Natural killer cell treated with Interleukin-12 subunit alpha and Interleukin-12 subunit beta and Interleukin-15 and Interleukin-18, amount 100 ng/mL, for 72 hours (primary cell): Measurements from ENCODE around the gene WDFY1. TPM values are rescaled to one million over a fixed set of nuclear protein-coding genes. Genes with fewer than 3 reads are reported as not detected.

ENCODE experiments used
- ATAC-seq, 2 donors: fragments of 150-1000 bp; cut with Tn5 transposase in 1 of 2; sonication (Bioruptor Pico), chemical (Tn5 transposase) in 1 of 2; 2 replicates each; pipeline ENCODE4 v1.10.0; 2021
- DNase-seq: peaks from one replicate; pipeline ENCODE4 v3.0.0; 2022; ENCODE audit warnings: low spot score
- H3K27ac Mint-ChIP-seq, 2 donors: 1 replicate in 1 of 2; 2 replicates in 1 of 2; pipeline ENCODE4 v1.8.0; 2022; ENCODE audit warnings: mixed read lengths in 2 of 2, mild to moderate bottlenecking in 1 of 2, moderate library complexity in 1 of 2
- H3K27me3 Mint-ChIP-seq, 2 donors: 1 replicate in 1 of 2; 2 replicates in 1 of 2; pipeline ENCODE4 v1.8.0; 2022; ENCODE audit warnings: mixed read lengths in 2 of 2
- H3K36me3 Mint-ChIP-seq: one replicate; pipeline ENCODE4 v1.8.0; 2022; ENCODE audit warnings: mixed read lengths
- H3K4me1 Mint-ChIP-seq, 2 donors: 1 replicate in 1 of 2; 2 replicates in 1 of 2; pipeline ENCODE4 v1.8.0; 2022; ENCODE audit warnings: low read depth in 2 of 2, mixed read lengths in 2 of 2, mild to moderate bottlenecking in 1 of 2
- H3K4me3 Mint-ChIP-seq: one replicate; pipeline ENCODE4 v1.8.0; 2022; ENCODE audit warnings: mixed read lengths
- H3K9me3 Mint-ChIP-seq: 2 replicates; pipeline ENCODE4 v1.8.0; 2022; ENCODE audit warnings: mixed read lengths
- total RNA-seq, 2 donors: library from RNA; stranded (reverse); gene quantifications; one replicate each; pipeline ENCODE4 v1.2.3, GENCODE V29; 2022

WDFY1 gene
- total RNA-seq, 2 donors from 2014 or later, result 12.0 to 20.3 TPM

GRCh38 chr2:223932816-223933800 lies 12.0 kb downstream of the WDFY1 start:
- Mint-ChIP-seq H3K4me1 (peaks cover 36 to 61% of the 10 kb centered on the region in 2 donors), H3K9me3 (no peaks in the 10 kb centered on the region), H3K36me3 (no peaks in the 10 kb centered on the region), H3K4me3 (no peak overlapping the region), H3K27ac (no peak overlapping the region), H3K27me3 (no peaks in the 10 kb centered on the region)
- ATAC-seq (no peak), DNase-seq (no peak)

GRCh38 chr2:223930103-223930976 lies 14.8 kb downstream of the WDFY1 start:
- H3K27me3 Mint-ChIP-seq, result no peaks in the 10 kb centered on the region
- no peaks in the 10 kb centered on the region for H3K9me3 Mint-ChIP-seq
- no peak for DNase-seq
- ATAC-seq, result peak; percentile 40 to 73
- H3K27ac Mint-ChIP-seq, result peak overlapping the region in 1 of 2 donors; percentile 83
- peaks cover 37 to 54% of the 10 kb centered on the region in 2 donors for H3K4me1 Mint-ChIP-seq
- no peaks in the 10 kb centered on the region for H3K36me3 Mint-ChIP-seq
- H3K4me3 Mint-ChIP-seq, result peak overlapping the region; percentile 25

- Mint-ChIP-seq H3K4me1 (peaks cover 32 to 48% of the 10 kb centered on the region in 2 donors), H3K27me3 (no peaks in the 10 kb centered on the region), H3K36me3 (no peaks in the 10 kb centered on the region), H3K27ac (peak overlapping the region; percentile 49 to 83), H3K9me3 (no peaks in the 10 kb centered on the region), H3K4me3 (peak overlapping the region; percentile 45)
- no peak for DNase-seq
- ATAC-seq, result peak; percentile 62 to 75
Measured at GRCh38 chr2:223929571-223930102, 15.5 kb downstream of the WDFY1 start.

- no peak for ATAC-seq
- H3K27me3 Mint-ChIP-seq, result no peaks in the 10 kb centered on the region
- H3K36me3 Mint-ChIP-seq, result no peaks in the 10 kb centered on the region
- no peak for DNase-seq
- H3K9me3 Mint-ChIP-seq, result no peaks in the 10 kb centered on the region
- no peak overlapping the region for H3K4me3 Mint-ChIP-seq
- H3K27ac Mint-ChIP-seq, result no peak overlapping the region
- H3K4me1 Mint-ChIP-seq, result peaks cover 27 to 44% of the 10 kb centered on the region in 2 donors
Measured at GRCh38 chr2:223928113-223929006, 16.8 kb downstream of the WDFY1 start.

GRCh38 chr2:223925106-223925505 lies 20.0 kb downstream of the WDFY1 start:
- ATAC-seq, result no peak
- Mint-ChIP-seq H3K27me3 (no peaks in the 10 kb centered on the region), H3K27ac (no peak overlapping the region), H3K9me3 (no peaks in the 10 kb centered on the region), H3K4me3 (no peak overlapping the region), H3K4me1 (peaks cover 35 to 45% of the 10 kb centered on the region in 2 donors), H3K36me3 (no peaks in the 10 kb centered on the region)
- DNase-seq, result no peak

GRCh38 chr2:223923976-223924375 lies 21.2 kb downstream of the WDFY1 start:
- Mint-ChIP-seq H3K27me3 (no peaks in the 10 kb centered on the region), H3K9me3 (no peaks in the 10 kb centered on the region), H3K27ac (no peak overlapping the region), H3K36me3 (no peaks in the 10 kb centered on the region), H3K4me1 (peaks cover 32 to 33% of the 10 kb centered on the region in 2 donors), H3K4me3 (no peak overlapping the region)
- DNase-seq, result no peak
- no peak for ATAC-seq

- peak overlapping the region in 1 of 2 donors; percentile 75 for H3K27ac Mint-ChIP-seq
- no peaks in the 10 kb centered on the region for H3K36me3 Mint-ChIP-seq
- no peaks in the 10 kb centered on the region for H3K27me3 Mint-ChIP-seq
- H3K9me3 Mint-ChIP-seq, result no peaks in the 10 kb centered on the region
- DNase-seq (no peak), ATAC-seq (no peak)
- H3K4me3 Mint-ChIP-seq, result no peak overlapping the region
- peaks cover 24% of the 10 kb centered on the region in 2 donors for H3K4me1 Mint-ChIP-seq
Measured at GRCh38 chr2:223922308-223922707, 22.8 kb downstream of the WDFY1 start.

- Mint-ChIP-seq H3K9me3 (no peaks in the 10 kb centered on the region), H3K27me3 (no peaks in the 10 kb centered on the region), H3K27ac (peak overlapping the region in 1 of 2 donors; percentile 75), H3K4me3 (no peak overlapping the region), H3K4me1 (peaks cover 24% of the 10 kb centered on the region in 2 donors), H3K36me3 (no peaks in the 10 kb centered on the region)
- no peak for ATAC-seq
- no peak for DNase-seq
Measured at GRCh38 chr2:223921204-223921603, 23.9 kb downstream of the WDFY1 start.

GRCh38 chr2:223920109-223920508 lies 25.0 kb downstream of the WDFY1 start:
- no peak for DNase-seq
- ATAC-seq, result no peak
- Mint-ChIP-seq H3K27me3 (no peaks in the 10 kb centered on the region), H3K9me3 (no peaks in the 10 kb centered on the region), H3K4me3 (no peak overlapping the region), H3K36me3 (no peaks in the 10 kb centered on the region), H3K4me1 (peaks cover 16 to 26% of the 10 kb centered on the region in 2 donors), H3K27ac (no peak overlapping the region)

GRCh38 chr2:223918671-223919134 lies 26.4 kb downstream of the WDFY1 start:
- ATAC-seq, result no peak
- H3K36me3 Mint-ChIP-seq, result no peaks in the 10 kb centered on the region
- no peak for DNase-seq
- peaks cover 16 to 26% of the 10 kb centered on the region in 2 donors for H3K4me1 Mint-ChIP-seq
- H3K27me3 Mint-ChIP-seq, result no peaks in the 10 kb centered on the region
- no peak overlapping the region for H3K4me3 Mint-ChIP-seq
- H3K9me3 Mint-ChIP-seq, result no peaks in the 10 kb centered on the region
- H3K27ac Mint-ChIP-seq, result no peak overlapping the region

GRCh38 chr2:223916181-223916920 lies 28.8 kb downstream of the WDFY1 start:
- Mint-ChIP-seq H3K4me3 (no peak overlapping the region), H3K9me3 (no peaks in the 10 kb centered on the region), H3K27ac (no peak overlapping the region), H3K4me1 (peaks cover 4 to 16% of the 10 kb centered on the region in 2 donors), H3K36me3 (no peaks in the 10 kb centered on the region), H3K27me3 (no peaks in the 10 kb centered on the region)
- ATAC-seq (no peak), DNase-seq (no peak)

- H3K9me3 Mint-ChIP-seq, result no peaks in the 10 kb centered on the region
- no peak overlapping the region for H3K27ac Mint-ChIP-seq
- H3K36me3 Mint-ChIP-seq, result peaks cover 4% of the 10 kb centered on the region
- H3K27me3 Mint-ChIP-seq, result no peaks in the 10 kb centered on the region
- ATAC-seq, result no peak
- H3K4me3 Mint-ChIP-seq, result no peak overlapping the region
- H3K4me1 Mint-ChIP-seq, result peaks cover 0 to 12% of the 10 kb centered on the region in 2 donors
- no peak for DNase-seq
Measured at GRCh38 chr2:223915071-223915470, 30.1 kb downstream of the WDFY1 start.
